ENCODE results near the gene PIPOX.

Gene PIPOX

DNA sequence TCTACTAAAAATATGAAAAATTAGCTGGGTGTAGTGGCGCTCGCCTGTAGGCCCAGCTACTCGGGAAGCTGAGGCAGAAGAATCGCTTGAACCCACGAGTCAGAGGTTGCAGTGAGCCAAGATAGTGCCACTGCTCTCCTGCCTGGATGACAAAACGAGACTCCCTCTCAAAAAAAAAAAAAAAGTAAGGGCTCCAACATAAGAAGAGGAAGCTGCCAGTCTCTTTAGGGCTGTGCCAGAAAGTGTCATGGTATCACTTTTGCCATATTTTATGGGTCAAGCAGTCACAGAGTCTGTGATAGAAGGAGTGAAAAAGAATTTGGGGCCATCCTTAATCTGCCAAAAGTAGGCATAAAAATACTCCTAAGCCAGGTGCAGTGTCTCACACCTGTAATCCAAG lies 1.4 kb upstream of the PIPOX start:
- no peak overlapping the region for H3K9ac ChIP-seq (ENCODE audit: low read length)
- peaks cover 56% of the 10 kb centered on the region for H3K4me1 ChIP-seq (ENCODE audit: control insufficient read depth, low read depth, low read length)

DNA sequence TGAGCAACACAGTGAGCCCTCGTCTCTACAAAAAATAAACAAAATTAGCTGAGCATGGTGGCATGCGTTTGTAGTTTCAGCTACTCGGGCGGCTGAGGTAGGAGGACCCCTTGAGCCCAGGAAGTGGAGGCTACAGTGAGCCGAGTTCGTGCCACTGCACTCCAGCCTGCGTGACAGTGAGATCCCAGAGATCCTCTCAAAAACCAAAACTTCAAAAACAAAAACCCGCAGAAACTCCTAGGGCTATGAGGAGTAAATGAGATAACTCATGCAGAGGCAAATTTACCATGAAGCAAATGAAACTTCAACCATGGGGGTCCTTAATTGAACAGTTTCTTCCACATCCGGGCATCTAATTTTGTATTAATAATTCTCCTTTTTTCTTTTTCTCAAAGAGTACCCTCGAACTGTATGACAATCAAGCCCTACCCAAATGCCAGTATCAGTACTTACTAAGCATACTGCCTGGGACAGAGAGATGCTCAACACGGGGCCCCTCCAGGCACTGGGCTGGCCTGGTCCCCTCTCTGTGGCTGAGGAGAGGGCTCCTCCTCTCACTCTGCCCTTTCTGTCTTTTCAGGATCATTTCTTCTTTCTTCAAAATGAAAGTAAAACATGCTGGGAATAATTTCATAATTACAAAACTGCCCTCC lies 789 bp upstream of the PIPOX start:
- Histone ChIP-seq H3K36me3 (ENCODE audit: control insufficient read depth, low read depth, low read length) (peaks cover 3% of the 10 kb centered on the region), H3K4me1 (ENCODE audit: control insufficient read depth, low read depth, low read length) (peaks cover 52% of the 10 kb centered on the region), H3K27ac (ENCODE audit: low read length) (peak overlapping the region; percentile 82), H3K27me3 (ENCODE audit: control insufficient read depth, insufficient read depth, low read length) (no peaks in the 10 kb centered on the region), H3K9ac (ENCODE audit: low read length) (peak overlapping the region; percentile 30), H3K9me3 (ENCODE audit: control insufficient read depth, low read depth, low read length) (no peaks in the 10 kb centered on the region), H3K4me3 (ENCODE audit: low read length) (peak overlapping the region; percentile 1)

More for the DNA sequence above, 1.4 kb upstream of the PIPOX start:
- no peaks in the 10 kb centered on the region for H3K9me3 ChIP-seq (ENCODE audit: control insufficient read depth, low read depth, low read length)
- H3K27me3 ChIP-seq (ENCODE audit: control insufficient read depth, insufficient read depth, low read length): no peaks in the 10 kb centered on the region
- H3K4me3 ChIP-seq (ENCODE audit: low read length): no peak overlapping the region
- peaks cover 3% of the 10 kb centered on the region for H3K36me3 ChIP-seq (ENCODE audit: control insufficient read depth, low read depth, low read length)
- H3K27ac ChIP-seq (ENCODE audit: low read length): peak overlapping the region; percentile 82

DNA sequence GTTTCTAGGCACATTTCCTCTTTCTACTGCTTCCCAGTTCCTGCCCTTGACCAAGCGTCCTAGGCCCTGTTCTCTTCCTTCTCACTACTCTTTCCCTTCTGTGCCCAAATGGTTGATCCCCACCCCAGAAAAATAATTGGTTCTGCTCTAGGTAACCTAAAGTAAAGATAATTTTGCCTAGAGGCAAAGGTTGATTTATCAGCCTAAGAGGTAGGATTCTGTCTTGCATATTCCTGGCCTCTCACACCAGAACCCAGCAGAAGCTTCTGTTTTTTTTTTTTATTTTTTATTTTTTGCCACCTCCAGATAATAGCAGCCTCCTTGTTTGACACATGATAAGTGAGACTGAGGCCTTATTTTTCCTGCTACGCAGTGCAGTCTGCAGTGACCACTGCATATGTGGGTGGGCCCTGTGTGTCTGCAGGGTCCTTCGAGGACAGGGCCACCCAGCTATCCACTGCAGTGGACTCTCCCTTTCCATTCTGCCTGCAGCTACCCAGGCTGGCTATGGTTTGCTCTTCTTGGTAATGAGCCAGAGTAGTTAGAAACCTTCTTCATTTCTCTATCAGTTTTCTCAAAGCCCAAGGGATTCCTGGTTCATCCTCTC lies 701 bp downstream of the PIPOX start:
- Histone ChIP-seq H3K4me3 (ENCODE audit: low read length) (peak overlapping the region; percentile 26), H3K36me3 (ENCODE audit: control insufficient read depth, low read depth, low read length) (peaks cover 3% of the 10 kb centered on the region), H3K9me3 (ENCODE audit: control insufficient read depth, low read depth, low read length) (no peaks in the 10 kb centered on the region), H3K27ac (ENCODE audit: low read length) (peak overlapping the region; percentile 82), H3K9ac (ENCODE audit: low read length) (peak overlapping the region; percentile 31), H3K27me3 (ENCODE audit: control insufficient read depth, insufficient read depth, low read length) (no peaks in the 10 kb centered on the region), H3K4me1 (ENCODE audit: control insufficient read depth, low read depth, low read length) (peaks cover 43% of the 10 kb centered on the region)

DNA sequence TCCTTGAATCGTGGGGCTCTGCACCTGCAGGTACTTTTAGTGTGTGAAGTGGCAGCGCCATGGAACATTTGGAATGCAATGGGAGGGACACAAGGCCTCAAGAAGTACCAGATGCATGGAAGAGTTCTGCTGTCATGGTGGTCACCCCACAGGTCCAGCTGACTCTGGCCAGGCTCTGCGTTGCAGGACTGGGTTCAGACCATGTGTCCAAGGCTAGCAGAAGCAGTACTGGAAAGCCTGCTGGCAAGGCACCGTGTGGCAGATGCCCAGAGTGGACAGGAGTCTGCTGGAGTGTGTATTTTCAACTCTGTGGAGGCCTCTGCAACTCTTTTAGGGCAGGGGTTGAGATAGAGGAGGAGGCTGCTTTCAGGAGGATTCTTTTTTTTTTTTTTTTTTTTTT lies 2.1 kb downstream of the PIPOX start:
- Histone ChIP-seq H3K4me1 (ENCODE audit: control insufficient read depth, low read depth, low read length) (peaks cover 39% of the 10 kb centered on the region), H3K4me3 (ENCODE audit: low read length) (no peak overlapping the region), H3K9ac (ENCODE audit: low read length) (no peak overlapping the region), H3K9me3 (ENCODE audit: control insufficient read depth, low read depth, low read length) (no peaks in the 10 kb centered on the region), H3K36me3 (ENCODE audit: control insufficient read depth, low read depth, low read length) (peaks cover 6% of the 10 kb centered on the region), H3K27me3 (ENCODE audit: control insufficient read depth, insufficient read depth, low read length) (no peaks in the 10 kb centered on the region), H3K27ac (ENCODE audit: low read length) (no peak overlapping the region)

DNA sequence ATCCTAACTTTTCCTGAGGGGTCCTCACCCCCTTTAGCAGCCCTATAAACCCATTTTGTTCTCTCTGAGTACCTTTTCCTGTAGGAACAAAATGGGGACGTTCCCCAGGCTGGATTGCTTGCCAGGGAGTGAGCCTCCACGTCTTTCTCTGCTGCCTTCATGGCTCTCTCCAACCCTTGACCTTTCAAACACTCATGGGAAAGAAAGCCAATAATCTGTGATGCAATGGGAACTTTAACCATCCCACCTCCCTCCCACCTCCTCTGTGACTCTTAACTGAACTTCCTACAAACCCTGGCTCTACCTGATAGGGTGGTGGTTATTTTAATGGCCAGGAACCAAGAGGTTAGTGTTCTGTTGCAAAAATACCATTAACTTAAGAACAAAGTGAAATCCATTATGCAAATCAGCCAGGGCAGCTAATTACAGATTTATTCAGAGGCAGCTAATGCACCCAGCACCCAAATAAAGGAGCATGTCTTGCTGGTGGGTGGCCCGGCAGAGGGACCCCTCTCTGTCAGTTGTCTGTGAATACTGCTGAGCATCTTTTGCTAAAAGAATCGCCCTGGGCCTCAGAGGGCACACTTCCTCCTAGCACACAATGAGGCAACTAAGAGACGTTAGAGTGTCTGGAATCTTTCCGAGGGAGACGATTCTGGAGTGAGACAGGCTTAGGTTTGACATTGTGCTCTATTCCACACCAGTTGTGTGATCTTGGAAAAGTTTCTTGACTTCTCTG lies 3.0 kb downstream of the PIPOX start:
- Histone ChIP-seq H3K36me3 (ENCODE audit: control insufficient read depth, low read depth, low read length) (peaks cover 6% of the 10 kb centered on the region), H3K4me1 (ENCODE audit: control insufficient read depth, low read depth, low read length) (peaks cover 37% of the 10 kb centered on the region), H3K27ac (ENCODE audit: low read length) (no peak overlapping the region), H3K9me3 (ENCODE audit: control insufficient read depth, low read depth, low read length) (no peaks in the 10 kb centered on the region), H3K27me3 (ENCODE audit: control insufficient read depth, insufficient read depth, low read length) (no peaks in the 10 kb centered on the region), H3K9ac (ENCODE audit: low read length) (no peak overlapping the region), H3K4me3 (ENCODE audit: low read length) (no peak overlapping the region)

DNA sequence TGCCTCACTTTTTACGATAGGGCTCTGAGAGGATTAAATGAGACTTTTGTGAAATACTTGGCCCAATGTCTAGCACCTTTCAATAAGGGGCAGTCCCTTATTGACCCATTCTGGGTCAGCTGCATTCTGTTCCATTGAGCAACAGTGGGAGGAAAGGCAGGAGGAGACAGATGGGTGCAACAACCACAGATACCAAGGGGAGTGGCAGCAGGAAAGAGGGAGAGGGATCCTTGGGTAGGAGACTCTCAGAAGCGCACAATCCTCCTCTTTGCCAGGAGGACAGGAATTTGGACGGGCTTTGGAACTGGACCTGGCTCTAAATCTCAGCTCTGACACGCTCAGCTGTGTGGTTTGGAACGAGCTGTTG lies 3.5 kb downstream of the PIPOX start:
- Histone ChIP-seq H3K36me3 (ENCODE audit: control insufficient read depth, low read depth, low read length) (peaks cover 6% of the 10 kb centered on the region), H3K27me3 (ENCODE audit: control insufficient read depth, insufficient read depth, low read length) (no peaks in the 10 kb centered on the region), H3K4me3 (ENCODE audit: low read length) (no peak overlapping the region), H3K9ac (ENCODE audit: low read length) (no peak overlapping the region), H3K27ac (ENCODE audit: low read length) (no peak overlapping the region), H3K9me3 (ENCODE audit: control insufficient read depth, low read depth, low read length) (no peaks in the 10 kb centered on the region), H3K4me1 (ENCODE audit: control insufficient read depth, low read depth, low read length) (peaks cover 37% of the 10 kb centered on the region)

DNA sequence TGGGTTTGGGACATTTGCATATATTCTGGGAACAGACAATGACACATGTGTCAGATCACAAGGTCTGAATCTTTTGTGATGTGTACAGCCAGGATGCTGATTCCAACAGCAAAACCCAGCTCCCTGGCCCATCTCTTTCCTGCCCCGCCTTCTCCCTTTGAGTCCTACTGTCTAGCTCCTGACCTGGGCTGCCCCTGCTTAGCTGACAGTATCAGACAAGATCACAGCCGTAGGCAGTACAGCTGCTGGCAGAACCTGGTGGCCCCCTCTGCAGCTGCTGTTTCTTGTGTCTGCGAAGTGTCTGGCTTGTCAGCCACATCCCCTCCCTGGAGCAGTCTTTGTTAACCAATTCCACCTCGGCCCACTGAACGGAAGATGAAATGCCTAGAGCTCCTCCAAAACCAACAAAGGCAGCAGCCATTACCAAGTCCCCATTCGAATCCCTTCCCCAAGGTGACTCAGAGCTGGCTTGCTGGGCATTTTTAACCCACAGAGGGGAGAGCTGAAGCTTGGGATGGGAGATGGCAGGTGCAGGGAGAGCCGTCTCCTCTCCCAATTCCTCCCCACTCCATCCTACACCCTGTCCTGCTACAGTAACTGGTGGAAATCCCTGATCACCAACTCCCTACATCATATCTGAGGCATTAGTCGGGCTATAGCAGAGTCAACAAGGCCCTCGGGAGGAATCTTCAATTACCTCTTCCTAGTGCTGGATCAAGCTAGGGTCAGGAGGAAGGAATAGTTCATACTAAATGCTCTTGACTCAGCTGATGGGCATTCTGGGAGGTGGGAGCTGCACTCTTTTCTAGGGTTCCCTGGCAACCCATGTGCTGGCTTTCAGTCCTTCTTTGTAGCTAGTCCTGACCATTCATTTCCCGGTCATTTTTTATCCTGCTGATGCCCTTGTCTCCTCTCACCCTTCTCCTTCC lies 5.8 kb downstream of the PIPOX start:
- Histone ChIP-seq H3K9me3 (ENCODE audit: control insufficient read depth, low read depth, low read length) (no peaks in the 10 kb centered on the region), H3K27me3 (ENCODE audit: control insufficient read depth, insufficient read depth, low read length) (no peaks in the 10 kb centered on the region), H3K4me3 (ENCODE audit: low read length) (no peak overlapping the region), H3K27ac (ENCODE audit: low read length) (no peak overlapping the region), H3K4me1 (ENCODE audit: control insufficient read depth, low read depth, low read length) (peaks cover 17% of the 10 kb centered on the region), H3K9ac (ENCODE audit: low read length) (no peak overlapping the region), H3K36me3 (ENCODE audit: control insufficient read depth, low read depth, low read length) (peaks cover 6% of the 10 kb centered on the region)

DNA sequence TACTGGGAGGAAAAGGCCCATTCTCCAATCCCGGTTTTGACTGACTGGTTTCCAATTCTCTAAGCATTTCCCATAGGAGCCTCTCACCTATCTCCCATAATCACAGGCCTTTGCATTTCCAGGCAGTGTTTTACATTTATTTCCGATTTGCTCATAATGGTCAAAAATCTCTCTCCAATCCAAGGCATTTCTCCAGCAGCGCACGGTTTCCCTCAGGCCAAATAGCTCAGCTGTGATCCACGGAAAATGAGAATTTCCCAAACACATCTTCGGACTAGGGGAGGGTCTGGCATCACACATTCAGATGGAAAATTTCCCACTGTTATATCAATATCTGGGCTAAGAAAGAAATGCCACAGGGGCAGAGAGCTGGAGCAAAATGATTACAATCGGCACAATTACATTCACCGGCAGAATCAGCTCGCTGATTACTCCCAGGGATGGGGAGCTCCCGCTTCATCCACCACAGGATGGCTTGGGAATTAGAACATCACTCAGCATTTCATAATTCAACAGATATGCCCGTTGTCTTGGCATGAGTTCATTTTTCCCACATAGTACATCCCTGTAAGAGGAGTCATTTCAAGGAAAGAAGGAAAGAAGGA lies 6.7 kb downstream of the PIPOX start:
- Histone ChIP-seq H3K9me3 (ENCODE audit: control insufficient read depth, low read depth, low read length) (no peaks in the 10 kb centered on the region), H3K4me3 (ENCODE audit: low read length) (no peak overlapping the region), H3K9ac (ENCODE audit: low read length) (no peak overlapping the region), H3K27me3 (ENCODE audit: control insufficient read depth, insufficient read depth, low read length) (no peaks in the 10 kb centered on the region), H3K27ac (ENCODE audit: low read length) (no peak overlapping the region), H3K4me1 (ENCODE audit: control insufficient read depth, low read depth, low read length) (peaks cover 10% of the 10 kb centered on the region), H3K36me3 (ENCODE audit: control insufficient read depth, low read depth, low read length) (peaks cover 6% of the 10 kb centered on the region)

DNA sequence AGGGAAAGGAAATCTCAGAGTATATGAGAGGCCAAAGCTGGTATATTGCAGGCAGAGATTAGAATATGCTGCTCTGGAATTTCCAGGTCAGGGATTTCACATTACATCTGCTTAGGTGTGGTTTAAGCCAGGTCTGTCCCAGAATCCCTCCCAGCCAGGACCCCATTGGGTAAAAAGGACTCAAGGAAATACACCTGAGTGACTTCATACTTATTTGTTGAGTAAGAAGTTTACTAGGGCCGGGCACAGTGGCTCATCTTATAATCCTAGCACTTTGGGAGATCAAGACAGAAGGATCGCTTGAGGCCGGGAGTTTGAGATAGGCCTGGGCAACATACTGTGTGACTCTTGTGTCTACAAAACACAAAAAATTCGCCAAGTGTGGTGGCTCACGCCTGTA lies 7.2 kb downstream of the PIPOX start:
- Histone ChIP-seq H3K4me1 (ENCODE audit: control insufficient read depth, low read depth, low read length) (peaks cover 10% of the 10 kb centered on the region), H3K4me3 (ENCODE audit: low read length) (no peak overlapping the region), H3K27ac (ENCODE audit: low read length) (no peak overlapping the region), H3K27me3 (ENCODE audit: control insufficient read depth, insufficient read depth, low read length) (no peaks in the 10 kb centered on the region), H3K9ac (ENCODE audit: low read length) (no peak overlapping the region), H3K9me3 (ENCODE audit: control insufficient read depth, low read depth, low read length) (no peaks in the 10 kb centered on the region), H3K36me3 (ENCODE audit: control insufficient read depth, low read depth, low read length) (peaks cover 6% of the 10 kb centered on the region)

DNA sequence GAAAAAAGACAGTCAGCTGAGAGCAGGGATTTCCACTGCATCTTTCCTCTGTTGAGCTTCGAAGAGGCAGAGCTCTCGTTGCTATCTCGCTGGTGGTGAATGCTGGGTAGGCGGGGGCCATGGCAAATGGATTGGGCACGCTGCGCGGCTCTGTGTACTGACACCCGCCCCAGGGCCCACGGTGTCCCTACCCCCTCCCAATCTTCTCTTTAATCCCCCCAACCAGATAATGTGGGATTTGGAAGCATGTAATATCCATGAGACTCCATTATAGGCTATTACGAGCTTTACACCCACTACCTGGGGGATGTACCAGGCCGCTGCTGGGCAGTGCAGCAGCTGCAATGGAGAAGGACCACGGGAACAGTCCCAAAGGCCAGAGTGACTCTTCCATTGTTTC lies 8.3 kb downstream of the PIPOX start:
- H3K9ac ChIP-seq (ENCODE audit: low read length): no peak overlapping the region
- no peak overlapping the region for H3K27ac ChIP-seq (ENCODE audit: low read length)
- no peaks in the 10 kb centered on the region for H3K9me3 ChIP-seq (ENCODE audit: control insufficient read depth, low read depth, low read length)
- H3K27me3 ChIP-seq (ENCODE audit: control insufficient read depth, insufficient read depth, low read length): no peaks in the 10 kb centered on the region
- peaks cover 3% of the 10 kb centered on the region for H3K36me3 ChIP-seq (ENCODE audit: control insufficient read depth, low read depth, low read length)
- no peak overlapping the region for H3K4me3 ChIP-seq (ENCODE audit: low read length)
- peaks cover 10% of the 10 kb centered on the region for H3K4me1 ChIP-seq (ENCODE audit: control insufficient read depth, low read depth, low read length)

DNA sequence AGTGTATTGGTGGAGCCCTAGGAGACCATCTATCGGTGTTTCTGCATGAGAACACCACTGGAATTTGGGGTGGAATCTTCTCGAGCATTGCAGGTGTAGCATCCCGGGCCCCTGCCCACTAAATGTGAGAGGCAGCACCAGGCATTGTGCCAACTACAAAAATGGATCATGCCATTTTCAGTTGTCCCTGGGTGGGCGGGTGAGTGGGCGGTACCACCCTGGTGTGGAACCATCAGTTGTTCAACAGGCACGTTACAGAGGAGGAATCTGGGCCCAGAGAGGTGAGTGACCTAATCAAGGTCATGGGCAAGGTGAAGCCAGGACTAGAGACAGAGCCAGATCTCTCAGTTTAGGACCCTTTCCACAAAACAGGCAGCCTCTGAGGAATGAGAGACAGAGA lies 8.8 kb downstream of the PIPOX start:
- H3K27ac ChIP-seq (ENCODE audit: low read length): no peak overlapping the region
- H3K27me3 ChIP-seq (ENCODE audit: control insufficient read depth, insufficient read depth, low read length): no peaks in the 10 kb centered on the region
- H3K4me1 ChIP-seq (ENCODE audit: control insufficient read depth, low read depth, low read length): peaks cover 10% of the 10 kb centered on the region
- H3K4me3 ChIP-seq (ENCODE audit: low read length): no peak overlapping the region
- H3K36me3 ChIP-seq (ENCODE audit: control insufficient read depth, low read depth, low read length): peaks cover 3% of the 10 kb centered on the region
- no peak overlapping the region for H3K9ac ChIP-seq (ENCODE audit: low read length)
- H3K9me3 ChIP-seq (ENCODE audit: control insufficient read depth, low read depth, low read length): no peaks in the 10 kb centered on the region

All from iPS-18a (cell line).